GM12872 (cell line): ENCODE measurements around the gene GPX6.

Experiments used
- CTCF ChIP-seq: IDR thresholded peaks from 3 replicates; pipeline ENCODE4 v1.5.1; 2011; ENCODE audit warnings: low read depth, mild to moderate bottlenecking, low read length, moderate library complexity; ENCODE audit not compliant: insufficient read depth

GPX6 gene

GRCh38 chr6:28480253-28480932 is 35.2 kb downstream of the GPX6 start:
- TF ChIP-seq CTCF: no peak

DNA sequence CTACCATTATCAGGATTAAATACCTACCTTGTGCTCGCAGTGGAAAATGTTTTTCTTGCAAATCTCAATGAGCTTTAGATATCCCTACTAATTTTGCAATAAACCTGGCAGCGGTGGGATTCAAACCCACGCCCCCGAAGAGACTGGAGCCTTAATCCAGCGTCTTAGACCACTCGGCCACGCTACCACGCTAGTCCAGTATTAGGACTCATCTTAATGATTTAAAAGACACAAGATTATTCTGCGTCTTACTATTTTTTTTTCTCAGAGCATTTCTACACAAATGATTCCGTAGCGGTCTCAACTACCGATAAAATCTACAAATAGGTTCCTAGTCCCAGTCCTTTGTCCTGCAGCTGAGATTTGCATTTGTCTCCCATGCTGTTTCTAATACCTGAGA is 37.1 kb downstream of the GPX6 start:
- TF ChIP-seq CTCF: no peak

DNA sequence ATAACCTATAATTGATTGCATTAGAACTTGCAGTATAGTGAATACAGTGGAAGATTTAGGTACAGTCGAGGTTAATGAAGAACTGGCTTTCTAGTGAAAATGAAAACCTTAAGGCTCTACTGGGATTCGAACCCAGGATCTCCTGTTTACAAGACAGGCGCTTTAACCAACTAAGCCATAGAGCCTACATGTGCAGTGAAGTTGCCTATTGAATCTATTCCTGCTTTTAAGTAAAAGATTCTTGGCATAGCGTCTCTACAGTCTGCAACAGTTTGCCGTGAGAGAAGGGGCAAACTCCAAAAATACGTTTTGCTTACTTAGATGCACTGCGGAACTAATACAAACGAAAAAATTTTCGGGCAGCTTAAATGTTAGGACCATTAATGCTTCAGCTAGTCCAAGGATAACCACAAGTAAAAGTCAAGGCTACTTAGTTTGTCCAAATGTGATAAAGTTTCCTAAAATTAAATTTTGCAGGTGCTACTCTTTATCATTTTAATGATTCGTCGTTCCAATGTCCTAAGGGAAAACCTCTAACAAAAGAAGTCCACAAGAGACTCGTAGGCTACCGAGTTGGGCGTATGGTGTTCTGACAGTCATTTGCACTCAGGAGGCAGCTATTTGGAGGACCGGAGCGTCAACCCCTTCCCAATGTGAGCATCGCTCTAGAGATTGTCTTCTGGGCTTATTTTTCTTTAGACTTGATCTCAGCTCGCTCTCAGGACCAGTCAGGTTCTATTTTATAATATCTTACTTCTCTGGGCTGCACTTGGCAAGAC is 41.0 kb downstream of the GPX6 start:
- TF ChIP-seq CTCF: no peak

DNA sequence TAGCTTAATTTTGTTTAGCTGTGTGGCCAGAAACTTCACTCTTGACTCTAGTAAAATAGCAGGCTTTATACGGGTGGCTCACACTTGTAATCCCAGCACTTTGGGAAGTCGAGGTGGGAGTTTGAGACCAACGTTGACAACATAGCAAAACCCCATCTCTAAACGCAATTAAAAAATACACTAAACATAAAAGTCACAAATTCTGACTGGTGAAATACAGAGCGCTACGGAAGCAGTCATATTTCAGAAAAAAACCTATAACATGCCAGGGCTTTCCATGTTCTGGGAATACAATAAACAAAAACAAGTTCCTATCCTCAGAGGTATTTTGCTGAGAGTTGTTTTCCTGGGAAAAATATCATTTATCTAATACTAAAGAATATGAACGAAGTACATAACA is 47.5 kb downstream of the GPX6 start:
- TF ChIP-seq CTCF: no peak

DNA sequence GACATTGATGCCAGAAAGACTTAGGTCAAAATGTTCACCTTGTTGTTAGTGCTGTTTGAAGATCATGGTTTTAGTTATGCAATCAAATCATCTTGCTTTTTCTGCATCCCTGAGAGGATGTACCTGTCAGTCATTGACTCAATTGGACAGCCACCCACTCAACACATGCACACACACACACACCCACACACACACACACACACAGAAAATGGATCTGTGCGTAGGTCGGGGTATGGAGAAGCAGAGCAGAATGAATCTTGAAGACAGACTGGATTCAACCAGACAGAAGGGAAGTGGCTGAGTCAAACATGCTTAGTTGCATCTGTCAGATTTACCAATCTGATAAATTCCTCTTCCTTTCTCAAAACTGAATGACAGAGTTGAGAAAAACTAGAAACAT is 53.2 kb downstream of the GPX6 start:
- TF ChIP-seq CTCF: no peak

DNA sequence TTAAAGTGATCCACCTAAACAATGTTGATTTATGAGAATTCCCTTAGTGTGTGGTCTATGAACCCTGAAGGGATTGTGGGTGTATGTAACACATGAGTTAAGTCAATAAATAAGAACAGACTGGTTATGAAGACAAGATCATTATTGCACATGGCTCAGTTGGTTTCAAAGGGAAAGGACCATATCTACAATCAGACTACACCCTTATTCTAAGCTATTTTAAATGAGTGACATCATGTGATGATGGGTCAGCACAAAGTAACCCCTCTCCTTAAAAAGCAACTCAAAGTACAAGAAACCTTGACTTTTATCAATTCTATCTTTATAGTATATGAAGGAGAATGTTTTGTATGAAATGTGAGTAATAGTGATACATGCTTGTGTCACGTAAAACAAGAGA is 57.0 kb downstream of the GPX6 start:
- no peak for TF ChIP-seq CTCF
